NCI-H2196 treated with DMSO at 0.1 percent for 48 hours (cell line): ENCODE measurements around the gene DHRS3.

Experiments used
- DNase-seq: peaks from one replicate; lab custom pipeline; 2025; ENCODE audit not compliant: unreplicated experiment; lab: John Stamatoyannopoulos, UW

DHRS3 gene

GRCh38 chr1:12640237-12640957 is 22.4 kb upstream of the DHRS3 start:
- no peak for DNase-seq

- no peak for DNase-seq
These were observed 19.7 kb upstream of the DHRS3 start for GRCh38 chr1:12637693-12638092.

GRCh38 chr1:12636098-12636950 is 18.3 kb upstream of the DHRS3 start:
- DNase-seq, result no peak

GRCh38 chr1:12634696-12635202 is 16.7 kb upstream of the DHRS3 start:
- no peak for DNase-seq

GRCh38 chr1:12634156-12634555 is 16.1 kb upstream of the DHRS3 start:
- no peak for DNase-seq

- DNase-seq, result no peak
These were observed 13.6 kb upstream of the DHRS3 start for GRCh38 chr1:12631571-12631970.

- no peak for DNase-seq
These were observed 13.0 kb upstream of the DHRS3 start for GRCh38 chr1:12630946-12631530.

GRCh38 chr1:12629985-12630760 is 12.2 kb upstream of the DHRS3 start:
- no peak for DNase-seq

- DNase-seq, result no peak
These were observed 11.5 kb upstream of the DHRS3 start for GRCh38 chr1:12629511-12629956.

- DNase-seq, result no peak
These were observed 9.3 kb upstream of the DHRS3 start for GRCh38 chr1:12627296-12627695.

GRCh38 chr1:12626888-12627287 is 8.9 kb upstream of the DHRS3 start:
- DNase-seq, result no peak

GRCh38 chr1:12625276-12625675 is 7.3 kb upstream of the DHRS3 start:
- no peak for DNase-seq

GRCh38 chr1:12622506-12622905 is 4.5 kb upstream of the DHRS3 start:
- DNase-seq, result no peak

GRCh38 chr1:12621346-12622335 is 3.6 kb upstream of the DHRS3 start:
- DNase-seq, result no peak

- no peak for DNase-seq
These were observed 2.9 kb upstream of the DHRS3 start for GRCh38 chr1:12620931-12621330.

- DNase-seq, result no peak
These were observed 2.5 kb upstream of the DHRS3 start for GRCh38 chr1:12620488-12620865.

- DNase-seq, result peak; percentile 68
These were observed 1.9 kb upstream of the DHRS3 start for GRCh38 chr1:12619792-12620487.

GRCh38 chr1:12618965-12619791 is 1.2 kb upstream of the DHRS3 start:
- DNase-seq, result no peak

- no peak for DNase-seq
These were observed 603 bp upstream of the DHRS3 start for GRCh38 chr1:12618661-12618964.
